H9 (cell line): ENCODE data around the gene PI3. TPM values are rescaled to one million over a fixed set of nuclear protein-coding genes. Genes with fewer than 3 reads are reported as not detected.

ENCODE experiments used
- DNase-seq: peaks from one replicate; pipeline ENCODE4 v3.0.0-alpha.2; 2017
- H2AFZ ChIP-seq: one replicate; pipeline ENCODE4 v1.6.1; 2013; ENCODE audit warnings: mild to moderate bottlenecking, low read length, control low read depth, moderate library complexity
- H2AK5ac ChIP-seq: 2 replicates; pipeline ENCODE4 v1.6.1; 2013; ENCODE audit warnings: low read length, control low read depth, mixed read lengths; ENCODE audit not compliant: insufficient read length
- H2BK120ac ChIP-seq: one replicate; pipeline ENCODE4 v1.6.1; 2013; ENCODE audit warnings: low read depth, mild to moderate bottlenecking, low read length, control low read depth, inconsistent platforms; ENCODE audit not compliant: poor library complexity, severe bottlenecking
- H2BK12ac ChIP-seq: 2 replicates; pipeline ENCODE4 v1.6.1; 2013; ENCODE audit warnings: low read length, control low read depth, mixed read lengths, low read depth; ENCODE audit not compliant: insufficient read length
- H2BK15ac ChIP-seq: 2 replicates; pipeline ENCODE4 v1.6.1; 2013; ENCODE audit warnings: low read depth, low read length, control low read depth
- H2BK20ac ChIP-seq: one replicate; pipeline ENCODE4 v1.6.1; 2013; ENCODE audit warnings: low read depth, mild to moderate bottlenecking, low read length, control low read depth, inconsistent platforms; ENCODE audit not compliant: poor library complexity, severe bottlenecking
- H2BK5ac ChIP-seq: 2 replicates; pipeline ENCODE4 v1.6.1; 2013; ENCODE audit warnings: low read length, control low read depth, mixed read lengths; ENCODE audit not compliant: insufficient read length
- H3K14ac ChIP-seq: 2 replicates; pipeline ENCODE4 v1.6.1; 2013; ENCODE audit warnings: low read length, control low read depth; ENCODE audit not compliant: insufficient read depth
- H3K18ac ChIP-seq: 2 replicates; pipeline ENCODE4 v1.6.1; 2013; ENCODE audit warnings: low read depth, mild to moderate bottlenecking, mixed read lengths, low read length, control low read depth; ENCODE audit not compliant: insufficient read length
- H3K23ac ChIP-seq: 2 replicates; pipeline ENCODE4 v1.6.1; 2013; ENCODE audit warnings: low read length, control low read depth, mixed read lengths, low read depth; ENCODE audit not compliant: insufficient read length
- H3K23me2 ChIP-seq: 2 replicates; pipeline ENCODE4 v1.6.1; 2013; ENCODE audit warnings: low read depth, mild to moderate bottlenecking, mixed read lengths, low read length, control low read depth; ENCODE audit not compliant: insufficient read length, poor library complexity, severe bottlenecking
- H3K27ac ChIP-seq: 2 replicates; pipeline ENCODE4 v1.5.1; 2013; ENCODE audit warnings: low read length, control low read depth, mixed read lengths, low read depth; ENCODE audit not compliant: insufficient read length
- H3K27me3 ChIP-seq: 2 replicates; pipeline ENCODE4 v1.6.1; 2013; ENCODE audit warnings: low read length, control low read depth, inconsistent platforms; ENCODE audit not compliant: insufficient read depth
- H3K4ac ChIP-seq: 2 replicates; pipeline ENCODE4 v1.6.1; 2013; ENCODE audit warnings: low read depth, mild to moderate bottlenecking, control low read depth, inconsistent platforms, low read length, moderate library complexity
- H3K4me1 ChIP-seq: 2 replicates; pipeline ENCODE4 v1.6.1; 2013; ENCODE audit warnings: low read length, control low read depth, inconsistent platforms; ENCODE audit not compliant: insufficient read depth
- H3K4me2 ChIP-seq: 2 replicates; pipeline ENCODE4 v1.6.1; 2013; ENCODE audit warnings: low read length, control low read depth, mixed read lengths; ENCODE audit not compliant: insufficient read length, insufficient read depth
- H3K56ac ChIP-seq: 2 replicates; pipeline ENCODE4 v1.6.1; 2013; ENCODE audit warnings: low read depth, mild to moderate bottlenecking, mixed read lengths, low read length, control low read depth; ENCODE audit not compliant: insufficient read length
- H3K79me1 ChIP-seq: 2 replicates; pipeline ENCODE4 v1.6.1; 2013; ENCODE audit warnings: low read depth, mild to moderate bottlenecking, moderate library complexity, low read length, control low read depth, inconsistent platforms; ENCODE audit not compliant: insufficient read depth, poor library complexity, severe bottlenecking
- H3K79me2 ChIP-seq: 2 replicates; pipeline ENCODE4 v1.6.1; 2013; ENCODE audit warnings: low read length, control low read depth, inconsistent platforms; ENCODE audit not compliant: insufficient read depth
- H3K9ac ChIP-seq: 2 replicates; pipeline ENCODE4 v1.6.1; 2013; ENCODE audit warnings: low read length, control low read depth, mixed read lengths; ENCODE audit not compliant: insufficient read length; ENCODE audit errors: extremely low read depth
- H3K9me3 ChIP-seq: one replicate; pipeline ENCODE4 v1.6.1; 2013; ENCODE audit warnings: low read depth, low read length, inconsistent platforms; ENCODE audit not compliant: control insufficient read depth
- H3T11ph ChIP-seq: one replicate; pipeline ENCODE4 v1.6.1; 2013; ENCODE audit warnings: mild to moderate bottlenecking, low read length, control low read depth, inconsistent platforms
- H4K20me1 ChIP-seq: one replicate; pipeline ENCODE4 v1.6.1; 2013; ENCODE audit not compliant: control insufficient read depth, insufficient read length, insufficient read depth
- H4K5ac ChIP-seq: 2 replicates; pipeline ENCODE4 v1.6.1; 2013; ENCODE audit warnings: low read depth, mild to moderate bottlenecking, mixed read lengths, low read length, control low read depth; ENCODE audit not compliant: insufficient read length
- H4K8ac ChIP-seq: replicated peaks from 2 replicates; pipeline ENCODE4 v1.6.1; 2013; ENCODE audit warnings: low read length, control low read depth, mixed read lengths, low read depth; ENCODE audit not compliant: insufficient read length
- H4K91ac ChIP-seq: 2 replicates; pipeline ENCODE4 v1.6.1; 2013; ENCODE audit warnings: low read depth, mild to moderate bottlenecking, moderate library complexity, mixed read lengths, low read length, control low read depth; ENCODE audit not compliant: insufficient read length
- H3K27ac Mint-ChIP-seq, 3 experiments: 2 replicates in 2 of 3; 3 replicates in 1 of 3; pipeline ENCODE4 v1.8.0; 2020 to 2021; ENCODE audit warnings: mixed read lengths in 3 of 3, mild to moderate bottlenecking in 1 of 3, moderate library complexity in 1 of 3
- H3K27me3 Mint-ChIP-seq: 2 replicates; pipeline ENCODE4 v1.8.0; 2021; ENCODE audit warnings: low read depth, mild to moderate bottlenecking, moderate library complexity, mixed read lengths
- H3K36me3 Mint-ChIP-seq, 3 experiments: 2 replicates in 2 of 3; 3 replicates in 1 of 3; pipeline ENCODE4 v1.8.0; 2020 to 2021; ENCODE audit warnings: low read depth in 3 of 3, mixed read lengths in 3 of 3; ENCODE audit not compliant: insufficient read depth in 1 of 3
- H3K4me1 Mint-ChIP-seq, 2 experiments: 2 replicates each; pipeline ENCODE4 v1.8.0; 2020; ENCODE audit warnings: mixed read lengths in 2 of 2
- H3K4me3 Mint-ChIP-seq, 2 experiments: 2 replicates in 1 of 2; 3 replicates in 1 of 2; pipeline ENCODE4 v1.8.0; 2020 to 2021; ENCODE audit warnings: mild to moderate bottlenecking in 2 of 2, mixed read lengths in 2 of 2, moderate library complexity in 1 of 2
- H3K9me3 Mint-ChIP-seq, 2 experiments: 2 replicates in 1 of 2; 3 replicates in 1 of 2; pipeline ENCODE4 v1.8.0; 2020; ENCODE audit warnings: mild to moderate bottlenecking in 2 of 2, mixed read lengths in 2 of 2, moderate library complexity in 1 of 2
- CTCF ChIP-seq: fragments of 200-600 bp; sonication (generic); conservative IDR thresholded peaks from 3 replicates; pipeline ENCODE4 v1.8.0; 2021; ENCODE audit warnings: antibody characterized with exemption, mild to moderate bottlenecking
- WGBS: extraction: QIAGEN DNeasy Blood & Tissue Kit; methylation state at CpG from one replicate; pipeline ENCODE4 v1.1.7; 2013; ENCODE audit warnings: missing lambda C conversion rate, low lambda C conversion rate, mixed read lengths; ENCODE audit not compliant: insufficient read length; ENCODE audit errors: extremely low coverage; 5-methylcytosine and 5-hydroxymethylcytosine counted together
- total RNA-seq: library from RNA; stranded (reverse); gene quantifications from 2 replicates; pipeline ENCODE4 v1.2.1, GENCODE V29; 2021

PI3 gene
- total RNA-seq, 1 experiment from 2014 or later, result not detected

DNA sequence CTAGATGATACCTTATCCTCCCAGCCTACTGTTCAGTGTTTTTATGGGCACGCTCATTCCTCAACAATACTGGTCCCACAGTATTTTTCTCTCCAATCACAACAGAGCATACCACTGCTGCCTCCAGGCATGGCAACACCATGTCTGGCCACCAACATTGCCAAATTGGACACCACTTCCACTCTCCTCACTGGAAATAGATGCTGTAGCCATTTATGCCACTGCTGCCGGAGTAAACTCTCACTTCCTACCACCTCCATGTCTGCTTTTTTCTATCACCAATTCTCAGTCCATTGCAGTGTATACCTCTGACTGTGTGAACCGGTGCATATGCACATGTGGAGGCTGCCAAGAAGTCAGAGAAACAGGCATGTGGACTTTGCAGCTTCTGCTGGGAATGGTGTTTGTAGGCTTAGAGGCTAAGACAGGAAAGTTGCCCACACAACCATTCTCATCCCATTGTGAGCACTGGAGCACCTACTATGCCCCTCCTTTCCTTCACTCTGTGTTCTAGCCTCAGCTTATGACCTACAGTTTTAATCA is 14.4 kb downstream of the PI3 start:
- no peak for TF ChIP-seq CTCF
- Histone ChIP-seq H2AK5ac (no peak overlapping the region), H2BK120ac (no peak overlapping the region), H2AFZ (no peak overlapping the region), H3K14ac (no peak overlapping the region), H3K4me2 (no peak overlapping the region), H3K9ac (no peak overlapping the region), H3K79me1 (no peaks in the 10 kb centered on the region), H3K79me2 (no peaks in the 10 kb centered on the region; the same call in 1 of the 2 replicates), H3K9me3 (no peaks in the 10 kb centered on the region), H3T11ph (no peak overlapping the region), H3K23me2 (no peaks in the 10 kb centered on the region), H3K27me3 (no peaks in the 10 kb centered on the region), H3K56ac (no peak overlapping the region), H2BK5ac (no peak overlapping the region), H2BK15ac (no peak overlapping the region), H4K20me1 (no peaks in the 10 kb centered on the region), H4K5ac (no peak overlapping the region), H3K4me1 (no peaks in the 10 kb centered on the region), H3K23ac (no peak overlapping the region), H3K18ac (no peak overlapping the region), H2BK12ac (no peak overlapping the region), H3K27ac (no peak overlapping the region), H2BK20ac (no peak overlapping the region), H4K91ac (no peak overlapping the region), H3K4ac (no peak overlapping the region), H4K8ac (no peak overlapping the region)
- H3K27me3 Mint-ChIP-seq, result peaks cover 6% of the 10 kb centered on the region
- no peak overlapping the region for H3K27ac Mint-ChIP-seq
- whole genome bisulfite sequencing, result no CpG with 5 or more reads among the region's 3 CpGs
- no peak for DNase-seq
- no peaks in the 10 kb centered on the region for H3K4me1 Mint-ChIP-seq
- H3K9me3 Mint-ChIP-seq, result no peaks in the 10 kb centered on the region
- no peaks in the 10 kb centered on the region for H3K36me3 Mint-ChIP-seq
- H3K4me3 Mint-ChIP-seq, result no peak overlapping the region
